ENCODE data around the gene GEMIN7. TPM values are rescaled to one million over a fixed set of nuclear protein-coding genes. Genes with fewer than 3 reads are reported as not detected.
A peak's percentile ranks its signal among the peaks of the same experiment; 100 is the strongest.

GEMIN7 gene
- polyA plus RNA-seq = 14.4 and 26.5 TPM in 2 replicates
- polyA minus RNA-seq = 26.4 and 28.5 TPM in 2 replicates

GRCh38 chr19:45079063-45079910 is at the start of gene GEMIN7:
Gene GEMIN7 (plus strand): TSS chr19:45079260. CDS start chr19:45090115, 10,855 bp downstream.
- Histone ChIP-seq H3K36me3 (ENCODE audit: insufficient read depth, low read length) (no peaks in the 10 kb centered on the region), H3K9me2 (ENCODE audit: insufficient read depth, low read length) (no peaks in the 10 kb centered on the region), H3K27me3 (ENCODE audit: insufficient read depth, low read depth, low read length) (peaks cover 33% of the 10 kb centered on the region), H3F3A (ENCODE audit: insufficient read depth, low read length, poor library complexity, severe bottlenecking) (no peaks in the 10 kb centered on the region), H3K79me2 (replicated peaks; ENCODE audit: insufficient read depth, low read length) (peaks cover 18% of the 10 kb centered on the region), H2AFZ (ENCODE audit: low read depth, low read length) (peak within 1 kb of the TSS; percentile 41), H4K20me1 (ENCODE audit: insufficient read depth) (no peaks in the 10 kb centered on the region), H3K9me3 (ENCODE audit: low read length) (no peaks in the 10 kb centered on the region), H3K27ac (ENCODE audit: low read length) (peak within 1 kb of the TSS; percentile 46), H3K9ac (ENCODE audit: low read length) (peak within 1 kb of the TSS; percentile 78), H3K4me2 (ENCODE audit: low read length) (peak within 1 kb of the TSS; percentile 99), H3K4me3 (ENCODE audit: low read length) (peak within 1 kb of the TSS; percentile 78)
- TF ChIP-seq MXI1 (conservative IDR thresholded peaks at IDR 0.05; ENCODE audit: poor library complexity, severe bottlenecking) (peak; percentile 92), EZH2 (IDR thresholded peaks at IDR 0.05; ENCODE audit: borderline replicate concordance, insufficient read depth, low read length, poor library complexity, severe bottlenecking) (no peak), POLR2AphosphoS5 (IDR thresholded peaks at IDR 0.05) (peak; percentile 74), RAD21 (conservative IDR thresholded peaks at IDR 0.05) (no peak), EP300 (conservative IDR thresholded peaks at IDR 0.05; ENCODE audit: poor library complexity, severe bottlenecking) (peak; percentile 53), TAF1 (IDR thresholded peaks at IDR 0.05; ENCODE audit: low read depth) (peak; percentile 80), SMC3 (conservative IDR thresholded peaks at IDR 0.05; ENCODE audit: poor library complexity) (peak; percentile 47), REST (IDR thresholded peaks at IDR 0.05; ENCODE audit: borderline replicate concordance) (peak; percentile 86), CTCF (IDR thresholded peaks at IDR 0.05; ENCODE audit: poor library complexity, severe bottlenecking) (peak; percentile 66)

GRCh38 chr19:45030825-45031224 is 48.2 kb upstream of the GEMIN7 start:
- Histone ChIP-seq H3K4me3 (ENCODE audit: low read length) (no peak overlapping the region), H3K27me3 (ENCODE audit: insufficient read depth, low read depth, low read length) (no peaks in the 10 kb centered on the region), H3K79me2 (replicated peaks; ENCODE audit: insufficient read depth, low read length) (no peaks in the 10 kb centered on the region), H3K36me3 (ENCODE audit: insufficient read depth, low read length) (no peaks in the 10 kb centered on the region), H4K20me1 (ENCODE audit: insufficient read depth) (no peaks in the 10 kb centered on the region), H3F3A (ENCODE audit: insufficient read depth, low read length, poor library complexity, severe bottlenecking) (no peaks in the 10 kb centered on the region), H3K9me2 (ENCODE audit: insufficient read depth, low read length) (no peaks in the 10 kb centered on the region), H3K9me3 (ENCODE audit: low read length) (no peaks in the 10 kb centered on the region), H3K4me2 (ENCODE audit: low read length) (no peak overlapping the region), H3K27ac (ENCODE audit: low read length) (no peak overlapping the region), H3K9ac (ENCODE audit: low read length) (no peak overlapping the region), H2AFZ (ENCODE audit: low read depth, low read length) (no peak overlapping the region)
- no peak for TF ChIP-seq REST (IDR thresholded peaks at IDR 0.05; ENCODE audit: borderline replicate concordance)
- no peak for TF ChIP-seq RAD21 (conservative IDR thresholded peaks at IDR 0.05)
- TF ChIP-seq EP300 (conservative IDR thresholded peaks at IDR 0.05; ENCODE audit: poor library complexity, severe bottlenecking) = no peak
- no peak for TF ChIP-seq MXI1 (conservative IDR thresholded peaks at IDR 0.05; ENCODE audit: poor library complexity, severe bottlenecking)
- no peak for TF ChIP-seq EZH2 (IDR thresholded peaks at IDR 0.05; ENCODE audit: borderline replicate concordance, insufficient read depth, low read length, poor library complexity, severe bottlenecking)
- TF ChIP-seq POLR2AphosphoS5 (IDR thresholded peaks at IDR 0.05) = no peak
- TF ChIP-seq CTCF (IDR thresholded peaks at IDR 0.05; ENCODE audit: poor library complexity, severe bottlenecking) = no peak
- TF ChIP-seq TAF1 (IDR thresholded peaks at IDR 0.05; ENCODE audit: low read depth) = no peak
- TF ChIP-seq SMC3 (conservative IDR thresholded peaks at IDR 0.05; ENCODE audit: poor library complexity) = no peak
